HG03469 (cell line): ENCODE data around the gene ALLC.

ENCODE experiments used
- ATAC-seq: cut with Tn5 transposase; IDR thresholded peaks from one replicate; pipeline ENCODE4 v1.9.1; 2021; ENCODE audit warnings: mild to moderate bottlenecking, moderate library complexity, moderate number of reproducible peaks; ENCODE audit not compliant: unreplicated experiment

Gene ALLC

DNA sequence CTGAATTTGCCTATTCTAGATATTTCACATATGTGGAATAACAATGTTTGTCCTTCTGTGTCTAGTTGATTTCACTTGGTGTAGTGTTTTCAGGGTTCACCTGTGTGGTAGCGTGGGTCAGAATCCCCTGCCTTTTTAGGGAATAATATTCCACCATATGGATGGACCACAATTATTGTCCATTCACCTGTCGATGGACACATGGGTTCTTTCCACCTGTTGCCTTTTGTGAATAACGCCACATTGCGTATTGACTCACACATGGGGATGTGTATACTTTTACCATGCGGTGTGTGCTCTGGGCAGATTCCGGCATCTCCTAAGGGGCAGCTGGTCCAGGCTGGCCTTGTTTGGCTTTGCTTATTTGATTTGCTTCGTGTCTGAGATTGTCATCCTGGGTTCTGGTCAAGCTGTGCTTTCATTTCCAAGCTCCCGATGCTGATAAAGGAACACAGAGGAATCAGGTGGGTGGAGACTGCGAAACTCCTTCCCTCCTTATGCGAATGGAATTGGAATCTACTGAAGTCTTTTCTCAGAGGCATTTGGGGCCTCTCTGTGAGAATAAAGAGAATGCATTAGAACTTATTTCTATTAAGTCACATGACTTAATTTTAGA, 18.9 kb upstream of the ALLC start:
- ATAC-seq: no peak

DNA sequence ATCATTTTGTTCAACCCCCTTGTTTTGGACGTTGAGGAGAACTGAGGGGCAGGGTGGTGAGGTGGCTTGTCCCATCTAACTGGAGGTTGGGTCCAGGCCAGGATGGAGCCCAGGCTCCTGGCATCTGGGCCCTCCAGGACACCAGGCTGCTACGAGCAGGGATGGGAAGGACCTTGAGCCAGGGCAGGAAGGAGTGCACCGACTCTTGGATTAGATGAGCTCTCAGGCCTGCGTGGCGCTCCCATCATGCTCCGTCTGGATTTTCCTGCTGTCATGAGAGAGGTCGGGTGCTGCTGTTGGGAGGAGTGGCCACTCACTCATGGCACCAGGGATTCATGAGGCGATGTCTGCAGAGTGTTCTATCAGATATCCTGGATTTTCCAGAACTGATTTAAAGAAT, 18.3 kb upstream of the ALLC start:
- no peak for ATAC-seq

DNA sequence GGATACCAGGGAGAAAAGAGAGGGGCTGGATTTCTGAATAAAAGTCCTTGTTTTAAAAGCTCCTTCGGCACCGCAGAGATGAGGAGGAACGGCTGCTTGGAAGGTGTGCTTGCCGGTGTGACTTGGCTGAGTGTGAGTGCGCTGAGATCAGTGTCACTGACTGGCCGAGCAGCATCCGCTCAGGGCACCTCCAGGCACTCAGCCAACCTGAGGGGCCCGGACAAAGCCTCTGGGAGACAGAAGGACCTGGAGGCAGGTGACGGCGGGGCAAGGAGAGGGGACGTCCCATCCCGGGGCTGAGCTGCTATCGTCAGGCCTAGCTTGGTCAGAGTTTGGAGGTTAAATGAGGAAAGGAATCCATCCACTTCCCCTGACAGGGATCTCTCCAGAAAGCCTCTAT, 16.8 kb upstream of the ALLC start:
- no peak for ATAC-seq

DNA sequence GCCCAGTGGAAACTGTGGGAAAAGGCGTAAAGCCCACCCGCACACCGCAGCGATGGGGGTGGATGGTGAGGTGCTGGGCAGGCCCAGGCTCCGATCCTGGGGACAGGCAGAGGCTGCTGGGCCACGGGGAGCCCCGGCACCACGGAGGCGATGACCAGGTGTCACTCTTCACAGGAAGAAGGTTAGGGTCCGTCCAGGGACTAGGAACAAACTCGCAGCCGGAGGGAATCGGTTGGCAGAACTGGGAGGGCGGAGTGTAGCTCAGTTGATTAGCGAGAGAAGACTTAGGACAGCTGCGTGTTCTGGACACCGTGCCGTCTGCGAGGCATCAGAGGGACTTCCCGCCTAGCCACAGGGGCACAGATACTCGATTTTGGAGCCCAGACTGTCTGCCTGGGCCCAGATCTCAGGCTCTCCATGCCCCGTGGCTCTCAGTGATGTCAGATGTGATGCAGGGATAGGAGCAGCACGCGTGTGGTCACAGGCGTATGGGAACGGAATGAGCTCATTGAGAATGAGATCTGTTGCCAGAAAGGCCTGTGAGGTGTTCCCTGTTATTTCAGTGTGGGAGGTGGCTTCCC, 16.1 kb upstream of the ALLC start:
- no peak for ATAC-seq

DNA sequence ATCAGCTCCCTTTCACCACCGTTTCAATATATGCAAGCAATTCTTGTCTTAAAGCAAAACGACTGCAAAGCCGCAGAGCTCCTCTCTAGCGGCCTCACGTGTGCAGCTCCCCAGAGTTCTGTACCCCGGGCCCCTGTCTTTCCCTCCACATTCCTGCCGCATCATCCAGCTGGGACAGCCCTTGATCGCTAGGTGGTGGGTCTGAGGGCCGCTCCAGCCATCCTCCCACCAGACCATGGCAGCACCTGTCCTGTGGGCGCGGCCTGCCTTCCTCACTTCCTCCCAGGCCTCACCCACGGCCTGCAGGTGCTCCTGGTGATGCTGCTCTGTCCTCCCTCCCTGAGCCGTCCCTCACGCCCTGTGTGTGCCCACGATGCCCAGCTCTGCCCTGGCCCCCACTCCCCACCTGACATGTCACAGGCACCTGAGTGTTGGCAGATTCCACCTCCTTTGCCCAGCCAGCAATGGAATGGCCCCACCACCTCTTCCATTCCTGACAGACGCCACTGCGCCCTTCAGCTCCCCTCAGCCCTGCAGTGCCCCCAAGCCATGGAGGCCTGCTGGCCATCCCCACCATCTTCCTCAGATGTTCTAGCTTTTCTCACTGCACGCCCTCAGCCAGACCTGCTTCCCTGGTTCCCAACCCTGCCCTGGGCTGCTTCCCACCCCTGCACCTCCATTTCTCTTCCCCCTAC, 15.3 kb upstream of the ALLC start:
- no peak for ATAC-seq

DNA sequence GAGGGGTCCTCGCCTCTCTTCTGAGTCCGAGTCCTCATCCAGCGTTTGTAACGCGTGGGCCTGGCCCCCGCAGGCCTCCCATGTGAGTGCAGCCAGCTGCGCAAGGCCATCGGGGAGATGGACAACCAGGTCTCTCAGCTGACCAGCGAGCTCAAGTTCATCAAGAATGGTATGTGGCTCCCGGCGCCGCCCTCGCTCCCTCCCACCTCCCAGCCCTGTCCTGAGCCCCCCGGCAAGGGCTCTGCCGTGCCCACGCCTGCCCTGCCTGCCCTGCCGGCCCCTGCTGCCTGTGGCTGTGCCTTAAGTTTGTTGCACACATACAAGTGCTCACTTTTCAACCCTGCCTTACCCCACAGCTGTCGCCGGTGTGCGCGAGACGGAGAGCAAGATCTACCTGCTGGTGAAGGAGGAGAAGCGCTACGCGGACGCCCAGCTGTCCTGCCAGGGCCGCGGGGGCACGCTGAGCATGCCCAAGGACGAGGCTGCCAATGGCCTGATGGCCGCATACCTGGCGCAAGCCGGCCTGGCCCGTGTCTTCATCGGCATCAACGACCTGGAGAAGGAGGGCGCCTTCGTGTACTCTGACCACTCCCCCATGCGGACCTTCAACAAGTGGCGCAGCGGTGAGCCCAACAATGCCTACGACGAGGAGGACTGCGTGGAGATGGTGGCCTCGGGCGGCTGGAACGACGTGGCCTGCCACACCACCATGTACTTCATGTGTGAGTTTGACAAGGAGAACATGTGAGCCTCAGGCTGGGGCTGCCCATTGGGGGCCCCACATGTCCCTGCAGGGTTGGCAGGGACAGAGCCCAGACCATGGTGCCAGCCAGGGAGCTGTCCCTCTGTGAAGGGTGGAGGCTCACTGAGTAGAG, 14.4 kb upstream of the ALLC start:
- ATAC-seq: no peak

DNA sequence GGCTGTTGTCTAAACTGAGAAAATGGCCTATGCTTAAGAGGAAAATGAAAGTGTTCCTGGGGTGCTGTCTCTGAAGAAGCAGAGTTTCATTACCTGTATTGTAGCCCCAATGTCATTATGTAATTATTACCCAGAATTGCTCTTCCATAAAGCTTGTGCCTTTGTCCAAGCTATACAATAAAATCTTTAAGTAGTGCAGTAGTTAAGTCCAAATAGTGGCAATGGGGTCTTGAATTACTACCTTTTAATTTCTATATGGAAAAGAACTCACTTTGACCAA, 13.8 kb upstream of the ALLC start:
- ATAC-seq: no peak

DNA sequence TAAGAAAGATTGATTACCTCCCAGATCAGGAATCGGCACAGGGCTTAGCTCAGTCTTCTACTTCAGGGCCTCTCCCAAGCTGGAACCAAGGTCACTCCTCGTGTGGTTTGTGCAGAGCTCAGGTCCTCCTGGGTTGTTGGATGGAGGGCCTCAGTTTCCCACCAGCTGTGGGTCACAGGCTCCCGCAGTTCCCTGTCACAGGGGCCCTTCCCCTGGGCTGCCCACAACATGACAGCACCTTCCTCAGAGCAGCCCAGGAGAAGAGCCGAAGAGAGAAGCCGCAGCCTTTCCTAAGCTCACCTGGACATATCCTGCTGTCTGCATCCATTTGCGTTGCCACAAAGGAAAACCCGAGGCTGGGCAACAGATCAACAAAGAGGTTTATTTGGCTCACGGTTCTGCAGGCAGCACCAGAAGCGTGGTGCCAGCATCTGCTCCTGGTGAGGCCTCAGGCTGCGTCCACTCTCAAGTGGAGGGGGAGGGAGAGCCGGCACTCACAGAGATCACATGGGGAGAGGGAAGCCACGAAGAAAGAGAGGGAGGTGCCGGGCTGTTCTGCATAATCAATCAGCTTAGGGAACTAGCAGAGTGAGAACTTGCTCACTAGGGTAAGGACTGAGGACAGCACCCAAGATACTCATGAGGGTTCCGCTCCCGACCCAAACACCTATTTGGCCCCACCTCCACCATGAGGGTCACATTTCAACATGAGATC, 13.0 kb upstream of the ALLC start:
- ATAC-seq: no peak

DNA sequence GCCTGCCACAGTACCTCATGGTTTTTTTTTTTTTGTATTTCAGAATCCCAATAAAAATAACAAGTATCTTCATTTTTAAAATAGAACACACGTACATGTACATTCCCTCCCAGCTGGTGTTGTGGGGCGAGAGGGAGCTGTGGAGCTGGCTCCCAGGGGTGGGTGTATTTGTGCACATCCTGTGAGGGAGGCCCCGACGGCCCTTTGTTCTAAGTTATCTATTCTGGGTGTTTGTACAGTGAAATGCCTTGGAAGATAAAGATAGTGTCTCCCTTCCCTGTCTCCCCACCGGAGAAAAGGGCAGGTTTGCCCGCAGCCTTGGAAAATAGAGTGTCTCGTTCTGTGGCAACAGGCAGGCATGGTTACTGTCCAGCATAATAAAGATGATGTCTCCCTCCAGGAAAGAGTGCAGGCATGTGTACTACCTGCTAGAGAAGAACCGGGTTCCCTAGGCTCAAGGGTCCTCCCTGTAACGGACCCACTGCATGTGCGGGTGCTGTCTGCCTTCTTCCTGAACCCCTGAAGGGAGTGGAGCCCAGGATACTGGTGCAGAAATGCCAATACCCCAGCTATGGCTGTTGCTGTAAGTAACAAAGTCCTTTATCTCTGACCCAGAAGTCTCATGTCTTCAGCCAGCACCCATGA, 12.1 kb upstream of the ALLC start:
- ATAC-seq: no peak

DNA sequence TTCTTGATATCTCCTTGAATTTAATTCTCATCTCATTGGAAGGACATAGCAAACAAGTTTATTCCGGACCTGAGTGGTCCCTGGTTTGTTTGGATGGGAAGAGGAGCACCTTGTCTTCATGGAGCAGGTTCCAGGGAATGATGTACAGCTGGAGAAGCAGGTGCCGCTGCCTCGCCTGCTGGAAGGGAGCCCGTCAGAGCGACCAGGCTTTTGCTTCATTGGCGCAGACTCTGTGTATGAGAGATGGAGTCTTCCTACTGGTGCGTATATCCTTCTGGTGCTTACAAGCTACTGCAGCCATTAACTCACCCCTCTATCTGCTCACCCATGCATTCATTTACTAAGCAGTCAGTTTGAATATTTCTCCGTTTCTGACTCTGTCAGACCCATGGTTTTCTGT, 11.6 kb upstream of the ALLC start:
- ATAC-seq: no peak

DNA sequence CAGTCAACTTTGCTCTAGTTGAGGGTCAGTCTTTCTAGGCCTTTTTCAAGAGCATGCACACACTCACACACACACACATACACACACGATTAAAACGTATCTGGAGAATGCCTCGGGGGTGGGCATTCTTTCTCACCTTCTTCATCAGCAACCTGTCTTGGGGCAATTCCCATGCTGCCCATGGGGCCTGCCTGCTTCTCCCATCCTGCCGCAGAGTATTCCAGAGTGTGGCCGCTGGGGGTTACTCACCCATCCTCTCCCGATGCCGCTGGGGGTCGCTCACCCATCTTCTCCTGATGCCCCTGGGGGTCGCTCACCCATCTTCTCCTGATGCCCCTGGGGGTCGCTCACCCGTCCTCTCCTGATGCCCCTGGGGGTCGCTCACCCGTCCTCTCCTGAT, 10.8 kb upstream of the ALLC start:
- no peak for ATAC-seq

DNA sequence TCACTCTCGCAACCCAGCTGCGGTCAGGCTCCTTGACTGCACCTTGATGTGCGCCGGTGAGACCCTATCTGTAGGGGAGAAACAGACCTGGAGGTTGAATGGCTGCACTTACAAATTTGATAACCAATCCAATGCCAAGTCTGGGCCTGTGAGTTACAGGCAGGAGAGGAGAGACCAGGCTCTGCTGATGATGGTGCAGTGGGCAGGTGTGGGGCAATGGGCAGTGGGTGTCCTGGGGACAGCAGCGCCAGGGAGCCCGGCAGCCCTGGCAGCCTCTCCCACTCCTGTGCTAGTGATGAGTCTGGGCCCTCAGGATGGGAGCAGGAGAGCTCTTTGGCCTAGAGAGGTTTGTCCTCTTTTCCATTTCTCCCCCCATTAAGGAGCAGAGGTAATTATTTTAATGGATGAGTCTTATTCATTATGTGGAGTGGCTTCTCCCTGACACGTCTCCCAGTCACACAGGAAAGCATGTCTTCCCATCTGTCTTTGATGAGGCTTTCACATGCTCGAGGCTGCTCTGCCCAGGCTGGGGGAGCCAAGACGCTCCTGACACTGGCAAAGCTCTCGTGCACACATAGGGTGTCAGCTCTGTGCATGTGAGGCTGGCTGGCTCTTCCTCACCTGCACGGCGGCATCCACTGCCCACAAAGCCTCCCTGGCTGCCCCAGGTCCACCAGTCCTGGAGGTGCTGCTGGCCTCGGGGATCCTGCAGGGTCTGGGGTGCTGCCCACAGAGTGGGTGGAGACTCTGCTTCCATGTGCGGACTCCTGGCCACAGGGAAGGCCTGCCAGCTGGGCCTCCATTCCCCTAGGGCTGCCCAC, 10.0 kb upstream of the ALLC start:
- ATAC-seq: no peak

DNA sequence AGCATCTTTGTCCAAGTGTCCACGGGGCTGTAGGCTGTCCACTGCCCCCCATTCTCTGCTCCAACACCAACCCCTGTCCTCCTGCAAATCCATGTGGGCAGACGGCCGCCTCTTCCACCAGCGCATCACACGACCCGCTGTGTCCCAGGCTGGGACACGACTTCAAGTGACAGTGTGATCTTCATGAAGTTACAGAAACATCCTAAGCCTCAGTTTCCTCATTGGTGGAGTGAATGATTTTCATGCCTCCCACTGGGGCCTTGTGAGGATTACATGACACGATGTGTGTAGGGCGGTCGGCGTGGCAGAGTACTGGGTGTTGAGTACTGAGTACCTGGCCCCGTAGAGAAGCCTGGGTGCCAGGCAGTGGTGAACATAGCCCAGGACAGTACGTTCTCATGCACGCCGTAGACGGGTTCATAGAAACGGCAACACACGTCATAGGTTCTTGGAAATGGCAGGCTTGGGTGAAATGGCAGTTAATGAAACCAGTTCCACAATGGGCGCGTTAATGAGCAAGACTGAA, 9.3 kb upstream of the ALLC start:
- ATAC-seq: no peak

DNA sequence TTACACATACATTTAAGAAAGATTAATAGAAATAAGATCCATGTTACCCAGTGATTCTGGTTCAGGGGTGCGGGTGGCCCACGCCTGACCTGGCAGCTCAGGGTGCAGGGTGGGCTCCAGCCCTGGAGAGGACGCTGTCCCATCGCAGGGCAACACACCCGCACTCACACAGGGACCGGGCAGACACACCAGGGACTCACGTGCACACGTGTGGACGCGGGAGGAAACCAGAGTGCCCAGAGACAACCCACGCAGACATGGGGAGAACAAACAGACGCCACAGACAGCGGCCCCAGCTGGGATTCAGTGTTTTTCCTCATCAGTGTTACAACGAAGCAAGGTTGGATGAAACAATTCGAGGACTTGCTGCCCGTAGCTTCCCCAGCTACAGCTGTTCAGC, 8.4 kb upstream of the ALLC start:
- ATAC-seq: no peak

DNA sequence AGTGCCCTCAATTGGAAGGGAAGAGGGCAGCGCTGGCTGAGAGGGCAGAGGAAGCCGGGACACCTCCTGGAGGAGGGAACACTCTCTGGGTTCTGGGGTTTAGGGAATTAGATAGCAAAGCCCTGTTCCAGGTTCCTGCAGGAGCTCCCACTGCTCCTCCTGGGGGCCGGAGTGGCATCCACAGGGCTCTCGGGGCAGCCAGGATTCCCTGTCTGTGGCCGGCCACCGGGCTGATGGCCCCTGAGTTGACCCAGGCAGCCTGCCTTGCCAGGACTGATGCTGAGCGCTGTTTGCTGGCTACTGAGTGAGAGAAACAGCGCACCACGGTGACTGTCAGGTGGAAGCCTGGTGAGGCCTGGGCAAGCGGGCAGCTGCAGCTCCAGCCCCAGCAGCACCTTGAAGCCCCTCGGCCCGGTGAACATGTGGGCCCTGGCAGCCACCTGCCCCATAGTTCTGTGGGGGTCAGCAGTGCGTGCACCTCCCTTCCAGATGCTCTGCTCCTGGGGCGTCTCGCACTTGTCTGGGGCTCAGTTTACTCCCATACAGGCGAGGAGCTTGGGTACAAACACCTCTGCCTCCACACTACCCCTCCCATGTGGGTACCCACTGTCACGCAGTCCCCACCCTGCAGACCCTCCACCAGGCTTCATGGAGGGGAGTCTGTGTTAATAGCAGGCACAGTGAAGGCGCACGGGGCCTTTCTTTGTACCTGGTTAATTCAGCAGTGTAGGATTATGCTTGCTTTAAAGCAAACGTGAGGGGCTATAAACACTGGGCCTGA, 7.7 kb upstream of the ALLC start:
- ATAC-seq: no peak

DNA sequence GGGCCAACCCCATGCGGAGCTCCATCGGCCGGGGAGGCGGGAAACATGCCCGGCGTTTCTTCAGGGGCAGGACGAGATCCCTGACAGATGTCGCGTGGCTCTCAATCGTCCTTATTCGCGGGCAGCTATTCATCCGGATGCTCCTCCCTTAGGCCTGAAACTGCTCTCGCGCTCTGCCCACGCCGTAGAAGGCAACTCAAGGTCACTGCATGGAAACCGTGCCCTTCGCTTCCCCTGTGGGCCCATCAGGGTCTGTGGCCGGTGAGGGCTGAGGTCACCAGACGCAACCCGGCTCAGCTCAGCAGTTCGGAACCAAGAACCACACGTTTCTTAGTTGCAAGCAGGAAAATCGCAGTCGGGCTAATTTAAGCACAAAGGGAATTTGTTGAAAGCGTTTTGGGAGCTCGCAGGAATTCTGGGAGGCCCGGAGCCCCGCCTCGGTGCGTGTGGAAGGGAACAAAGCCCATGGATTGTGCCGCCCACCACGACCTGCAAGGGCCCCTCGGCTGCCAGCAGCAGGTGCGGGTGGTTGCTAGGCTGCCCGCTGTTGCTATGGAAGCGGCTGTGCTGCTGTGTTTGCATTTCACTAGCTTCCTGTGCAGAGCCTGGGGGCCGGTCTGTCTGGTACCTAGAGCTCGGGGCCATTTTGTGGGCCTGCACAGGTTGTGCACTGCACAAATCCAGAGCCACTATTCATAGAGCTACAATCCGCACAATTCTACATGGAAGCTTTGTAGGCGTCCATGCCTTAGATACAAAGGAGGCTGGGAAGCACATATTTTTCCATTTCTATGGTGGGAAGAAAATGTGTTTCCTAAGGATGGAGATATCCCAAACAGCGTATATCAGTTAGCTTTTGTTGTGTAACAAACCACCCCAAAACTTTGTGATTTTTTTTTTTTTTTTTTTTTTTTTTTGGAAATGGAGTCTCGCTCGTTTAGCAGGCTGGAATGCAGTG, 6.0 kb upstream of the ALLC start:
- ATAC-seq: peak; percentile 55

DNA sequence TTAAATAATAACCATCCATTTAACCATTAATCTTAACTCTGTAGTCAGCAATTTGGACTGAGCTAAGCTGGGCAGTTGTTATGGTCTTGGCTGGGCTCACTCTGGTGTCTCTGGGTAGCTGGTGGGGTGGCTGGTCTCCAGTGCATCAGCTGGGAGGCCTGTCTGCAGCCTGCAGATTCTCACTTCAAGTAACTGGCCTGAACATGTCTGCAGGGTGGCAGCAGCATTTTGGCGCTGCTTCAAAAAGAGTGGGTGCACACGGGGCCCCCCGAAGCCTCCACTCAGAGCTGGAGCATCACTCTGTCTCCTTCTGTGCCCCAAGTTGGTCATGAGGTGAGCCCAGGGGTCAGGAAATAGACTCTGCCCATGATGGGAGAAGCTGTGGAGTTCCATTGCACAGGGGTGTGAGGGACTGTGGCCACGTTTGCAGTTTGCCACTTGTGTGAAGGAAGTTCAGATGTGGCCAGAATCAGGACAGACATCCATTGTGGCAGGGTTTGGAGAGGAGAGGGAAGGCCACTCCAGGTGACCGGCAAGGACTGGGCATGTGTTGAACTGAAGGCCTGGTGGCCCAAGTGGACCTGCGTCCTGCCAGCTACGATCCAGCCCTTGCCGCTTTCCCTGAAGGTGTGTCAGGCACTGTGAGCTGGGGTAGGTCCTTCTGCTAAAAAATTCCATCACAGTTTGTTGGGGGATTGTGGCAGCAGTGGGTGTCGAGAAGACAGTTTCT, 4.9 kb upstream of the ALLC start:
- ATAC-seq: no peak
